Measurements from ENCODE around the gene DCLK1.

DNA sequence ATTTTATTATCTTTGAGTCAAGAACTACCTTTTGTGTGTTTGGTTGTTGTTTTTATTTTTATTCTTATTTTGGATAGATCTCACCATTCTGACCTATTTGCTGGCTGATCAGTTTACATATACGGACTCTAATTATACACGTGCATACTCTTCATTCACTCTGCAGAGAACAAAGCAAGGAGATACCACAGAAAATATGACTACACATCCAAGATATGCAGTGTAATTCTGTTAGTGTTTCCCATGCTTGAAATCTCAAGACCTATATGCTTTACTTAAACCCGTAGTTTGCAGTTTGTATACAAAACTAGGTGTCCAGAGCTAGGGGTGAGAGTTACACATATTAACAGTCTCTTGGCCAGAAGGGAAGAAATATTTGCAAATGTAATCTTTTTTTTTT, 205.5 kb downstream of the DCLK1 start:
- TF ChIP-seq EZH2 (IDR thresholded peaks at IDR 0.05; ENCODE audit: insufficient read depth, poor library complexity, severe bottlenecking) (no peak), EZH2phosphoT487 (IDR thresholded peaks at IDR 0.05; ENCODE audit: insufficient read depth, low read depth) (no peak)
